ENCODE data around the gene CNNM1.

CNNM1 gene

DNA sequence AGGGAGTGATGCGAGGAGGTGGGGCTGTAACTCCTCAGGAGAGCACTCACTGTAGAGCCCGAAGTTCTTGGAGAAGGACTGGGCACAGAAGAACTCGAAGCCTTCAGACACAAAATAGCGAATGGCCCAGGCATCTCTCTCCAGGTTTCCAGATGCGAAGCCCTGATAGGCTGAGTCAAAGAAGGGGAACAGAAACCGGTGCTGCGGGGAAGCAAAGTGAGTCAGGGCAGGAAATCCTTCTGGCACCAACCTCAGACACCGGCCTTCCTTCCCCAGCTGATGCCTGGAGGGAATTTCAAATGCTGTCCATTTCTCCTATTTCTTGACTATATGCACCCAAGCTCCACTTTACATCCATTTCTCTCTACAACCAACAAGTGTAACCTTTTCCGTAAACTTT, 74.5 kb downstream of the CNNM1 start:
- TF ChIP-seq, protein P1, sequence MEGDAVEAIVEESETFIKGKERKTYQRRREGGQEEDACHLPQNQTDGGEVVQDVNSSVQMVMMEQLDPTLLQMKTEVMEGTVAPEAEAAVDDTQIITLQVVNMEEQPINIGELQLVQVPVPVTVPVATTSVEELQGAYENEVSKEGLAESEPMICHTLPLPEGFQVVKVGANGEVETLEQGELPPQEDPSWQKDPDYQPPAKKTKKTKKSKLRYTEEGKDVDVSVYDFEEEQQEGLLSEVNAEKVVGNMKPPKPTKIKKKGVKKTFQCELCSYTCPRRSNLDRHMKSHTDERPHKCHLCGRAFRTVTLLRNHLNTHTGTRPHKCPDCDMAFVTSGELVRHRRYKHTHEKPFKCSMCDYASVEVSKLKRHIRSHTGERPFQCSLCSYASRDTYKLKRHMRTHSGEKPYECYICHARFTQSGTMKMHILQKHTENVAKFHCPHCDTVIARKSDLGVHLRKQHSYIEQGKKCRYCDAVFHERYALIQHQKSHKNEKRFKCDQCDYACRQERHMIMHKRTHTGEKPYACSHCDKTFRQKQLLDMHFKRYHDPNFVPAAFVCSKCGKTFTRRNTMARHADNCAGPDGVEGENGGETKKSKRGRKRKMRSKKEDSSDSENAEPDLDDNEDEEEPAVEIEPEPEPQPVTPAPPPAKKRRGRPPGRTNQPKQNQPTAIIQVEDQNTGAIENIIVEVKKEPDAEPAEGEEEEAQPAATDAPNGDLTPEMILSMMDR (IDR thresholded peaks at IDR 0.05; ENCODE audit: insufficient read depth, missing control alignments), result no peak
- DNase-seq (ENCODE audit: insufficient read length, low spot score) (no peak), FAIRE-seq (no peak)

DNA sequence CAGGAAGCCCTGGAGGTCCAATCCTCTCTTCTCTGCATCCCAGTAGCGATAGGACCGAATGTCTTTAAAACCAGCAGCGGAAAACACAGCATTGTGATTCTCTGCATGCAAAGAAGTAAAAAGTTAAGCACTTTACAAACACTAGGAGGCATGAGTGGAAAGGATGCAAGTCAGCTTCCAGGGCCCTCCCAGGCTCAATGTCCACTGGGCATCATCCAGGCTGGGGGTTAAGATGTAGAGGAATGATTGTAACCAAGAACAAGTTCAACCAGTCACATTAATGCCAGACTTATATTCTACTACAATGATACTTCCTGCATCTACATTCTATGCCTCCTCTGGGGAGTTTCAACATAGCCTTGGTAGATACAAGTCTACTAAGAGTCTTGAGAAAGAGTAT, 77.0 kb downstream of the CNNM1 start:
- DNase-seq (ENCODE audit: insufficient read length, low spot score) (no peak), FAIRE-seq (no peak)
- TF ChIP-seq, protein P1 (IDR thresholded peaks at IDR 0.05; ENCODE audit: insufficient read depth, missing control alignments), result no peak

DNA sequence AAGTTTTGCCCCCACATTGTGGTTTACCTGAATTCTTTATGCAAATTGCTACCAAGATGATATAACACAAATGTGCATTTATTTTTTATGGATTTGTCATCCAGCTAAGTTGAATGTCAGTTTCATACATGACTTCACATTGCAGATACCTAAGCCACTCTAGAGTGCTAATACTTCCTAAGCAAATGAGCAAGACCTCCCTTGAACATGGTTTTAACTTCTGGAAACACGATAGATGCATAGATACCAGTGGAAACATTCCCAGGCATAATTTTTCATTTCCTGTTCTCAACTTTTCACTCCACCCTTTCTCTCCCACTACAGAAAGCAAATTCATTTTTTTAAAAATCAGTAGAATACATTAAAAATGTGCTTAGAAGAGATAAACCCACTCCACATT, 81.0 kb downstream of the CNNM1 start:
- TF ChIP-seq, protein P1 (IDR thresholded peaks at IDR 0.05; ENCODE audit: insufficient read depth, missing control alignments), result no peak
- FAIRE-seq, result no peak
- no peak for DNase-seq (ENCODE audit: insufficient read length, low spot score)

DNA sequence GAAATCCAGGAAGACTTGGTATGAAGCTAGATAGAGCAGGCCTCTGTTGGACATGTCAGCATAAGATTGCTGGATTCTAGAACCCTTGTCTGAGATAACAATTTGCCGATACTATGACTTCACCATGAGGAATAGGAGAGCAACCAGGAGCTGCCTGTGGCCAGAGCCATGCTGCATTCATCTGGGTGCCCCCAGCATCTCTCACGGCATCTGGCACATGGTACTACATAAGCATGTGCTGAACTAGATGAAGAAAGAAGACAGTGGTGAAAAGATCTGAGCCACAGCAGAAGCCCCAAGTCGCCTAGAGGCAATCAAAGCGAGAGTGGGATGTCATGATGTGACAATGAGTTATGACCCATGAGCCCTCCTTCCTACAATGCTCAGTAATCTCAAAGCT, 81.7 kb downstream of the CNNM1 start:
- DNase-seq (ENCODE audit: insufficient read length, low spot score) (no peak), FAIRE-seq (no peak)
- TF ChIP-seq, protein P1 (IDR thresholded peaks at IDR 0.05; ENCODE audit: insufficient read depth, missing control alignments), result no peak

DNA sequence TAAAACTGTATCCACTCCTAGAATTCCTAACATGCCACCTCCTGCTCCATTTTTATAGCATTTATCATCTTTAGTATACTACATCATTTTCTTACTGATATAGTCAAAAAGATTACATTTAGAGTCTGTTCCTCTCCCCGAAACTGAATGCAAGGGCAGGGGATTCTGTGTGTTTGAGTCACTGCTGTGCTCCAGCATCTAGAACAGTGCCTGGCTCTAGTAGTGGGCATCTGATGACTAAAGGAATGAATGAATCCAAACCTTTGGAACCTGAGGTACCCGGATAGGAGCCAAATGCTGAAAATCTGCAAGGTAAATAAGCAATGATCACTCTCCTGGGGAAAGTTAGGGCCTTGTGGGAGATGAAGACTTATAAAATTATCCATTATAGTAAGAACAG, 82.4 kb downstream of the CNNM1 start:
- FAIRE-seq, result no peak
- TF ChIP-seq, protein P1 (IDR thresholded peaks at IDR 0.05; ENCODE audit: insufficient read depth, missing control alignments), result no peak

DNA sequence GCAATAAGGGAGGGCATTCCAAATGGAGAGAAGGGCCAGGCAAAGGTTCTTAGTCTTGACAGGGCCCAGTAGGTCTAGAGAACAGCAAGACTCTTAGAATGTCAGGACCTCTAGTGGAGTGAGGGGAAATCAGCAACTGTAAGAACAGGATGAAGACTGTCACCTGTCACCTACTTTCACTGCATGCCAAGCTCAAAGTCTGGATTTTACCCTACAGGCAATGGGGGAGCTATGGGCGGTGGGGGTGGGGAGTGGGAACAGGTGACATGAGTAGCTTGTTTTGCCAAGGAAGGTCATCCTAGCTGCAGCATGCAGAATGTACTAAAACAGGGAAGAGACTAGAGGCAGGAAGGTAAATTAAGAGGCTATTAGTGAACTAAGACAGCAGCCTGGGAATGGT, 82.9 kb downstream of the CNNM1 start:
- no peak for FAIRE-seq
- DNase-seq (ENCODE audit: insufficient read length, low spot score), result no peak
- TF ChIP-seq, protein P1 (IDR thresholded peaks at IDR 0.05; ENCODE audit: insufficient read depth, missing control alignments), result no peak

More for the DNA sequence above, 82.4 kb downstream of the CNNM1 start:
- DNase-seq (ENCODE audit: insufficient read length, low spot score), result no peak

GRCh38 chr10:99418910-99419624, 89.9 kb downstream of the CNNM1 start:
- no peak for DNase-seq (ENCODE audit: insufficient read length, low spot score)
- TF ChIP-seq, protein P1 (IDR thresholded peaks at IDR 0.05; ENCODE audit: insufficient read depth, missing control alignments), result no peak
- no peak for FAIRE-seq

All from D721Med (cell line).